CD4-positive, alpha-beta T cell treated with Interleukin-2 at 100 ng/mL for 4 hours (primary cell): ENCODE data around the gene DMWD.

Source experiments
- DNase-seq: peaks from one replicate; pipeline ENCODE4 v3.0.0-alpha.2; 2020; ENCODE audit warnings: low spot score

The DMWD gene

DNA sequence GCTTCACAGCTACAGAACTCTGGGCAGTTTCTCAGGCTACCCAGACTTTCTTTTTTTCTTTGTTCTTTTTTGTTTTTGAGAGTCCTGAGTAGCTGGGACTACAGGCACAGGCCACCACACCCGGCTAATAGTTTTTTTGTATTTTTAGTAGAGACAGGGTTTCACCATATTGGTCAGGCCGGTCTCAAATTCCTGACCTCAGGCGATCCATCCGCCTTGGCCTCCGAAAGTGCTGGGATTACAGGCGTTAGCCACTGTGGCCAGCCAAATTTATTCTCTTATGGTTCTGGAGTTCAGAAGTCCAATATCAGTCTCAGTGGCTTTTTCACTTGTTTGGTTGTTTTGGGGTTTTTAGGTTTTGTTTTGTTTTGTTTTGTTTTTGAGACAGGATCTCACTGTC is 47.0 kb downstream of the DMWD start:
- no peak for DNase-seq

DNA sequence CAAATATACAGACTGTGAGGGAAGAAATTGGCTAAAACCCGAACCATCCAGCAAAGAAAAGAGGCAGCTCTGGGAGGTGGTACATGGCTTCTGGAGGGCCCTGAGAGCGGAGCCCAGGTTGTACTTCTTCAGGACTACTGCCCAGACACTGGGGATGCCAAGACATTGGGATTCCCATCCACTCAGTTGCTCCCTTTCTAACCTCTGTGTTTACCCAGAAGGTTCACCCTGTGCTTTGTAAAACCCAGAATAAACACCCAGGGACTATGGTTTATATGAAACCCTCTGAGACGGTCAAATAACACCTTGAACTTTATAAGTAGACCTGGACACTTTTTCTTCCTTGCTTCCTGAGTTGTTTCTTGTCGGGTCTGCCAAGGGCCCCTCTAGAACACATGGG is 49.7 kb downstream of the DMWD start:
- no peak for DNase-seq

DNA sequence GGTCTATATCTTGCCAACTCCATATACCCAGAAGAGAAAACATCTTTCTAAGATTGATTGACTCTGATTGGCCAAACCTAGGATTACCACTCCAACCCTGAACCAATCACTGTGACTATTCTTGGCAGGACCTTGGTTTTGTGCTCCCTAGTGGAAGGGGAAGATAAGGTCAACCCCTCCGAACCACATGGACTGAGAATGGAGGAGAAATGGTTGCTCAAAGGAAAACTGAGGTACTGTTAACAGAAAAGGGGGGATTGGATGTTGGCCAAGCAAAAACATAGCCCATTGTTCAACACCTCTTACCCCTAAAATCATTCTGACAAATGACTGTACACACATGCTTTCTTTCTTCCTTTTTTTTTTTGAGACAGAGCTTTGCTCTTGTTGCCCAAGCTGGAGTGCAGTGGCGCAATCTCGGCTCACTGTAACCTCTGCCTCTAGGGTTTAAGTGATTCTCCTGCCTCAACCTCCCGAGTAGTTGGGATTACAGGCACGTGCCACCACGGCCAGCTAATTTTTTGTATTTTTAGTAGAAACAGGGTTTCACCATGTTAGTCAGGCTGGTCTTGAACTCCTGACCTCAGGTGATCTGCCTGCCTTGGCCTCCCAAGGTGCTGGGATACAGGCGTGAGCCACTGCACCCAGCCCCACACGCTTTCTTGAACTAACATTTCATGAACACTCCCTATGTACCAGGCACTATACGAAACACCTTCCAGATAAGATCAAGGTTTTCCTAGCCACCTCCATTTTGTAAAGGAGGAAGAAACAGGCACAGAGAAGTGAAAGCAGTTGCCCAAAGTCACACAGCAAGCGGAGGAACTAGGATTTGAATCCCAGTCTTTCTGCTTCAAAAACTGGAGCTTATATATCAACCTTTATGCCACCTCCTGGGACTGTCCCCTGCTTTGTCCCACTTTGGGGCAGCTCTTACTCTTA is 52.9 kb downstream of the DMWD start:
- no peak for DNase-seq

DNA sequence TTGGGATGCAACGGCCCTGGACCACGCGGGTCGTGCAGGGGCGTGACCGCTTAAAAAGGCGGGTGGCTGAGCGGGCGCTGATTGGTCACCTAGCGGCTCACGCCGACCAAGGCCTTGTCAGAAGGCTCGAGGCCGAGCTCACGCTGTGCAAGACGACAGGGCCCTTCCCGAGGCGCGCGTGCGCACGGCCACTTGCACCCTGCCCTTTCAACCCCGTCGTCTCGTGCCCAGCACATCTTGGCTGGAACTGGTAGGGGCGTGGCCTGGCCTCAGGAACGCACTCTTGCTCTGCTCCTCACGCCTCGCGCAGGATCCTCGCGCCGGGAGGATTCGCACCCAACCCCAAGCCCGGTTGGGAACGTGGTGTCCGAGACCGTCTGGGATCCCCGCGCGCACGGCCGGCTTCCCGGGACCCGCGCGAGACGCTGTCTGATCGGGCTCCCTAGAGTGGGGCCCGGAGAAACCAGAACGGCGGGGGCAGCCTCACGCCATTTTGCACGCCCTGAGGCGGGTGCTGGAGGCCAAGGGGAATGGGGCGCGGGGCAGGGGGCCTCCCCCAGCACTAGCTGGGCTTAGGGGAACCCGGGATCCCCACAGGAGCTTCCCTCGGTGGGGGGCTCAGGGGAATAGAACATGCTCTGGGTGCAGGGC is 59.4 kb downstream of the DMWD start, which contains the start of gene MEIOSIN:
TSS of gene MEIOSIN (plus strand) at position 280 of the 651 bp plus-strand sequence. CDS start 1,938 bp downstream, outside the sequence.
- DNase-seq: no peak
